HG02852 (cell line): ENCODE results near the gene ZNF385B.

Experiments used
- ATAC-seq: cut with Tn5 transposase; IDR thresholded peaks from one replicate; pipeline ENCODE4 v1.9.1; 2021; ENCODE audit warnings: mild to moderate bottlenecking, moderate library complexity; ENCODE audit not compliant: unreplicated experiment

Gene ZNF385B

DNA sequence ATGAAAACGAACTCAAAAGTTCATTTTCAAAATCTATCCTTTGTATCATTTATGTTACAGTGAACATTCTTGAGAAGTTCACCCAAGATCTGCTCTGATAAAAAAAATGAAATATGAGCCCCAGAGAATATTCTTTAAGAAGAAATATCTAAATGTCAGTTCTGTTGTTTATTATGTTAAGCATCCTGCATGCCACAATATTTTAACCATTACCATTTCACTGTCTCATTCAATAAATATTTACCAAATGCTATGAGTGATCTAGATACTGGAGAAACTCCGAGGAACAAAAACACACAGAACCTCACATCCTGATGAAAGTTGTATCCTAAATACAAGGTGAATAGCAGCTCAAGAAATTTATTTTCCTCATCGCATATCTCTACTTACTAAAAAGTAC, 170.2 kb downstream of the ZNF385B start:
- no peak for ATAC-seq

DNA sequence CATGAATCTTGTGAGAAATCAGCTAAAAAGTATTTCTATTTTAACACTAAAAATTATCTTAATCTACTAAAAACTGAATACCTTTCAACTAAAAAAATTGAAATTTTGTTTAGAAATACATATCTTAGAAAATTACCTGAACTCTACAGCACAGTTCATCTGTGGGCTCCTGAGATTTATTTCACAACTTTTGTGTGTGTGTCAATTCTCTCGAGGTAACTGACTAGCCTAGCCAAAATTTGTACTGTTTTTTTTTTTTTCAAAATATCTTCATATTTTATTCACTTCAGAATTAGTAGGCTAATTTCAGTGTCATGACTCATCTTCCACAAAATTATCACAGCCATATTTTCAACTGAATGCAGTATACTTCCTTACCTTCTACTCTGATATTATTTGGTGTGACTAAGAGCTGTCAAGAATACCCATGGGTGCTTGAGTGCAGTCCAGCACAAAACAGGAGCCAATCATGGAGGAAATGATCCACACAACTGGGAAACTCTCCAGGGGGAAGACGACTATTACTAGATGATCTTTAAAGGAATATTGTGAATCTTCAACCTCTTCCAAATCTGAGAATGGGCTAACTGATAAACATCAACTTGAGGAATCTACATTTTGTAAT, 174.6 kb downstream of the ZNF385B start:
- ATAC-seq = no peak

DNA sequence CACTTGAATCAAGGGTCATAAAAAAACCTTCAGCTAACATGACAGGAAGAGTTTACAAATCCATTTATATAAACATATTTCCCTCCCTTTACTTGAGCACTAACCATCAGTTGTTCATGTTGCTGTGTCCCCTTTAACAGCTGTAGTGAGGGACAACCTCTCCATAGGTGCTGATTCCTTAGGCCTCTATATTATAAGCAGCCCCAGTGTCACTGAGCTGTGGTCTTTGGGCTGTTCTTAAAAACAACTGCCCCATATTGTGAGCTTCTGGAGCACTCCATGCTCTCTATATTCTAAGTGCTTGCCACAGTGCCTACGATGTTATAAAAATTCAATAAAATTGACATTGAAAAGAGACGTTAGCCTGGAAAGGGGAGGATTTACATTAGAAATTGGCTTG, 175.3 kb downstream of the ZNF385B start:
- ATAC-seq = no peak

DNA sequence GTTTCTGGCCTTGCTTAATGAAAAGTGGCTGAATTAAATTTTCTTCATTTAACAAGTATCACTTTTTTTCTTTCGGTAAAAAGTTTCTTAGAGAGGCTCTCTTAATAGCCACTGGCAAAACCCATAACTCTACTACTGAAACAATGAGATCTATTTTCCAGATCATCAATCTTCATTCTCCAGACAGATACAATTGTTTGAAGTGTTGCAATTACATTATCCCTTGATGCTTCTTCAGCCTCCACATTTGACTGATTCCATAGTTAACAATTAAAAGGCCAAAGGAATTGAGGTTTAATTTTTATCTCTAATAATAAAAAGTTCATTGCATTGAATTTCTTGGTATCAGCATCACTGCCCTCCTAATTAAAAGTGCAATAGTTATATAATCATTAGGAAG, 176.3 kb downstream of the ZNF385B start:
- ATAC-seq = no peak

DNA sequence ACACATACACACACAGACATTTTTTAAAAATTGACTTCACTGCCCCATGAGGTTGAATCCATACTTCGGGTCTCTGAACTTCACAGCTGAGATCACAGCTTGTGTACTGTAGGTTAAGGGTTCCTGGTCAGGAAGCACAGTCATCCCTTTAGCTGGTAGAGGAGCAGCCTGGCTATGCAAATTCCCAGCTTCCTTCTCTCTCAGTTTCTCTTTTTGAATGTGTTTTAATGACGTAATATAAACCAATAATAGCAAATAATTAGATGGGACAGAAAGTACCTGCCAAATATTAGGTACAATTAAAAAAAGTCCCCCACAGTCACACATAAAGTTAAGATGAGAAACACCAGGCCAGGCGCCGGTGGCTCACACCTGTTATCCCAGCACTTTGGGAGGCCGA, 178.7 kb downstream of the ZNF385B start:
- ATAC-seq = no peak

DNA sequence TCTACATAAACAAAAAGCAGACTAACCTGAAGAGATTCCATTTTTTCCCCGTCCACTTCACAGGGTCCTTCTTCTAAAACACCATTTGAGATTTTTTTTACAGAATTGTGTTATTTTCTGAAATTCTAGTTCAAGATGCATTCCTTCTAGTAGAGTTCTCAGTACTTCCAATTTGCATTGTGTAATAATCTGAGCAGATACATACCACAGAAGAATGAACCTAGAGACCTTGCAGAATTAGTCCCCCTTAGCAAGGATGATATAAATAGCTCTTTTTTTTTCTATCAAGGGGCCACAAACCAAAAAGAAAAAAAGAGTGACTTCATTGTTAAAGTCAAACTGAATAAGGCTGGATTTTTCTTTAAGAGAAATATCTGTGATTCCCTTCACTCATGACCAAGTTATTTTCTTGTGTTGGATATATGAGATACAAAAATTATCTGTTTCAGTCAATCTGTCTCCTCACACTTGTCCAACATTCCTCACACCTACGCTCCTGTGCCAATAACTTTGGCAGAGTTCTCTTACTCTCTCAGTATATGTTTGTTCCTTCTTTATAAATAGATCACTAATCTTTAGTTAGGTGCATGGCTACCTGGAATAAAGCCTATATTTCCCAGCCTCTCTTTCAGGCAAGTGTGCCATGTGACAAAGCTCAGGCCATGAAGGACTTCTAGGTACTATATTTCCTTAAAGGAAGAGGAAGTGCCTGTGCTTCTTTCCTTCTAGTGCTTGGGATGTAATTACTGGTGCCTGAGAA, 183.5 kb downstream of the ZNF385B start:
- ATAC-seq = no peak

DNA sequence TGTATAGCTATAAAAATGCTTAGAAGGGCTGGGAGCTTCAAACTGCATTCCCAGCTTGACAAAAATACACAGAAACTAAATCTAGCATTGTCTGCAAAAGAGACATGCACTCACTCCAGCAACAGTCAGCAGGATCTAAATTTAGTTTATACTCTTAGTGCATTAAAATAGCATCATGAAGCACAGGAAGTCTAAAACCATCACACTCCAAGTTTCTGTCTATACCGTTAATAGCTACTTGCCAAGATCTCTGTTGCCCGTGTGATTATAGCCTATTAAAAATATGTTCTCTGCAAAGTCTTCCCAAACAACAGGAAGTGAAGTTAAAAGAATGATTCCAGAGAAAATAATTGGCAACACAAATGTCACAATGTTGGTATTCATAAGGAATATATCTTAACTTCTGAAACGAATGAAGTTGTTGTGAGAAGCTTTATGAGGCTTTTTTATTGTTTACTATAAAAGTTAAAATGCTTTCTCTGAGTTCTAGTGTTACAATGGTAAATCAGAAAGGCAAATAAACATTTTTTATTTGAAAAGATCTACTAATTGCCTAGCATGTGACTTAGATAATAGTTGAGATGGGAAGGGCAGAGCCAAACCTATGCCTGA, 184.2 kb downstream of the ZNF385B start:
- ATAC-seq = no peak

DNA sequence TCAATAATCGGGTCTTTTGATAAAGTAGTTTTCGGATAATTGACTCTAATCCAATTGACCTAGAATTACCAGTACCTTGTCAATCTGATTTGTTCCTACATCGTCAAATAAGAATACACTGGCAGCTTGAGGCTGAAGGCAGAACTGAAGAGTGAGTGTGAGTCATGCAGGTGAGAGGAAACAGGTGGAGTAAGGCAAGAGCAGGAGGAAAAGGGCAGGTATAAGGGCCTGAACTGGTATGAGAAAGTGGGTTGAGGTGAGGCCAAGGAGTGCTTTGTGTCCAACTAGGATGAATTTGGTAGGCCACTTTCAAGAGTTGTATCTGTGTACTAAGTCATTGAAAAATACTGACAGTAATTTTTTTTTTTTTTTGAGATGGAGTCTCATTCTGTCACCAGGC, 186.0 kb downstream of the ZNF385B start:
- no peak for ATAC-seq

DNA sequence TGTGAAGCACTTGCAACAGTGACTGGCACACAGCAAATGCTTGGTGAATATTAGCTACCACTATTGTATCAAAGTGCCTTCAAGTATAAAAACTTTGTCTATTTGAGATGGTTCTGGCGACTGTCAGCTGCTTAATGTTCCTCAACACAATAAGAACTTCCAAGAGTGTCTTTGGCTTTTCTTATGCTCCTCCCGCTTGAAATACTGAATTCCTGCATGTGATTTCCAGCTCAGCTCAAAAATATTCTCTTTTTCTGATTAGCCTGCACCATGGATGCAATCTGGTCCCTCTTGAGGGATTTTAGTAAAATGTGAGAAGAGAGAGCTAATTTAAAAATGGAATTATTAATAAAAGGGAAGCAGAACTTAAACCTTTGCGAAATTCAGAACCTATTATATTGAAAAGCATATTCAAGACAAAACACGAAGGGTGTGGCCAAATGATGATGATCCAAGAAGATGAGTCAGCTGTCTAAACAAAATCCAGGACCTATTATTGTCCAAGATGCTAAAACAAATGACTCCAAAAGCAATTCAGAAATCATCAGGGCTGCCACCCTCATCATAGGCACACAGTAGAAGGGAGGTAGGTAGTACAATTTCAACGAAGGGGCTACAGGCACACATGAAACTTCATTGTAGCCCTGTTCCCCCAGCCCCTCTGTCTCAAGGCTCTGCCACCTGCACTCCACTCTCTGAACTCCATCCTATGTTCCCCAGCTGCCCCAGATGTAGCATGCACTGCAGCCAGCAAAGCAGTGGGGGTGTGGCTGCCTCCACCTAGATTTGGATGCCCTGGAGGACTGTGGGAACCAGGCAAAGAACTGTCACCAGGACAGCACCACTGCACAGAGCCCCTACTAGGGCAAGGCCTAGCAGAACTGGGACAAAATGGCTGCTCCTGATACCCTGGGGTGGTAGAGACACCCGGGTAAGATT, 190.1 kb downstream of the ZNF385B start:
- ATAC-seq = no peak

DNA sequence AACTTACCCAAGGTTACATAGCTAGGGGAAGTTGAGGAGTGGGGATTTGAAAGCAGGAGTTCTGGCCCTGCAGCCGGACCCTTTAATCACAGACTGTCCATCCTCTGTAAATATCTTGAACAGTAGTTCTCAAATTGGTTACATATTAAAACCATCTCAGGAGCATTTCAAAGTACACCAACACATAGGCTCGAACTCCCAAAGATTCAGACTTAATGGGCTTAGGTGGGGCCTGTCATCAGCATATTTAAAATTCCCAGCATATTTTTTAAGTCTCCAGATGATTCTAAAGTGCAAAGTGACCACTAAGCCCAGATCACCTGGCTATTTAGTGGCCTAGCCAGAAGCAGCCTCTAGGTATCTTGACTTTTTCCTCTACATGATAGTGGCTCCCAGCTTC, 192.2 kb downstream of the ZNF385B start:
- no peak for ATAC-seq

DNA sequence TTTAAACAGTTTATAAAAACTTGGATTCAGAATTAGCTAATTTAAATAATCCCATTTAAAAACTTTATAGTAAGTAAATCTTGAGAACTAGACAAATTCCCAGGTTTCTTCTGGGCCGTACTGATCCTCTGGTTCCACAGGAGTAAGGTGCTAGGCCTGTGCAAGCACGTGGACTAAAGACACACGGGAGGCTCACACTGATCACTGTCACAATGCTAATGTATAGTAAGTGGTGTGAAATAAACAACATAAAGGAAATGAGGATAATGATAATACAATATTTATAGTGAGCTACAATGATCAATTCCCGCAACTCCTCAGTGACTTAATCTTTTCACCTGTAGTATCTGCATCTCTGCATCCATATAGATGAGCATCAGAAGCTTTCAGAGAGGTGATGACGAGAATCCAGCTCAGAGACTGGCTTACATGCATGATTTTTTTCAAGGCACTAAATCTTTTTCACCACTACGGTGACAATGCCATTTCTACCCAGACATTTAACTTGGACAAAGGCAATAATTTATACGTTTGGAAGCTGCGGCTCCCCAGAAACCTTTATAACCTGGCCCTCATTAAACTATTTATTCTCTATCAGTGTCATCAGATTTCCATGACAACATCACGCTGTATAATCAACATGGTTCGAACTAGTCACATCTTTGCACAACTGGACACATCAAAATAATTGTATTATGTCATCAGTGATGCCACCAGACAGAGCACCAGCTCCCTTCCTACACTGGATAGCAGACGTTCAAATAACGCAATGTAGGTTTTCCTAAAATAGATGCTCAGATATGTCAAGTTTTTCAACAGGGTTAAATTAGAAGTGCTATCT, 196.2 kb downstream of the ZNF385B start:
- no peak for ATAC-seq

DNA sequence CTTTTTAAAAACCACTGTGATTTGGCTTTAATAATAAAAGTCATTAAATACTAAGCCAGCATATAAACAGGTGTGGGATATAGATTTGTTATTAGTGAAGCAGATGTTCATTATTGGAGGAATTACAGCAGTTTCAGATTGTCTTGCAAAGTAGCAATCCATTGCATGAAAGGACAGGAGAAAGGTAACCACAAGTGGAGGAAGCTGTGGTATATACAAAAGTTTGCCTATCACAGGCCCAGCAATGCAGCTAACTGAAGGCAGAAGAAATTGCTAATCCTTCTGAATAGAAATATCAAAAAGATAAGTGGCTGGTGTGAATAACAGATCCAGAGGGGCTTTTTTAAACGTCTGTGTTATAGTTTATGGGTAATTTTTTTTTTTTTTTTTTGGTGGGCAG, 199.4 kb downstream of the ZNF385B start:
- ATAC-seq = no peak

DNA sequence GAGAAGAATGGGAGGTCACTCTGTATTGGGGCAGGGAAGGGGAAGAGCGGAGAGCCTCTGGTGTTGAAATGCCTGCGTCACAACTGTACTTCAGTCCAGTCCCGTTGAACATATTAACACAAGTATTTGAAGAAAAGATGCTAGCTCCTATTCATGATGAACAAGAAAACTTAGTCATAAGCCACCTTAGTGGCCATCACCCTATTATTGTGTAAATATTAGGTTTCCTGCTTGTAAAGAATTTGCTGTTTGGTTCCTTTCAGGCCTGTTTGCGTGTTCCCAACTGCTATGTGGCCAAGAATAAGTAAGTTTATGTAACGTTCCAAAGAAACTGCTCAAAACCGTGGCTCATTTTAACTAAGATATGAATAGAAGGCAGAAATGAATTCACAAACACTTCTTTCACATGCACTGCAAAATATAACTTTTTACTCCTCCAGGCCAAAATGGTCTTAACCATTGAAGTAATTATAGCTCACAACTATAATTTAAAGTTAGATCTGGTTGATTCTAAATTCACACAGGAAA, 204.3 kb downstream of the ZNF385B start:
- no peak for ATAC-seq

DNA sequence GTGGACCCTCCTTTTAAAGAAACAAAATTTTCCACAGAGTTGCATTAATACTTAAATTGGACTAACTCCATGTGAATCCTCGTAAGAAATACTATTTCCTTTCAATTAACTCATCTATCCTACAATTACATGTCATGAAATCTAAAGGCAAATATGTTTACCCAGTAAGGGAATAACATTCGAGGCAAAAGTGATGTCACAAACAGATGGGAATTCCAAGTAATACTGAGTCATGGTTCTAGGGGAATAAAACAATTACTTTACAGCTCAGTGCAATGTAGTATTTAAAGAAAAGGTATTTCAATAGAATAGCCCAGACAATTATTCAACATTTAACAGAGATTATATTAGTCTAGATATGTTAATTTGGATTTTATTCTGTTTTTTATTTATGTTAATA, 205.8 kb downstream of the ZNF385B start:
- no peak for ATAC-seq

DNA sequence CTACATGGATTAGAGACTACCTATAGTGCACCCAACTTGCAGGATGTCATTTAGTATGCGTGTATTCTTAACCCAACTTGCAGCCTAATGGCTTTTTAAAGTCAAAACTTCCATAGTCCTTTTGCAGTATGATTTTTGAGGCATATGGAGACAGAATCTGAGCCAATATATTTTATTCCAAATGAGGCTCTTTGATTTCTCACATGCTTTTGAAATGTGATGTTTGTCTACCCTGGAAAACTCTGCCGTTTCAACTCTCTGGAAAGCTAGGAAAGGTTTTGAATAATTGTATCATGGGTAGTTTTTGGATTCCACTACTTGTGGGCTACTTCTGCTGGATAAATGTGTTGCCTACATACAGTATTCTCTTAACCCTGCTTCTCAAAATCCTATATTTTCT, 206.6 kb downstream of the ZNF385B start:
- no peak for ATAC-seq

DNA sequence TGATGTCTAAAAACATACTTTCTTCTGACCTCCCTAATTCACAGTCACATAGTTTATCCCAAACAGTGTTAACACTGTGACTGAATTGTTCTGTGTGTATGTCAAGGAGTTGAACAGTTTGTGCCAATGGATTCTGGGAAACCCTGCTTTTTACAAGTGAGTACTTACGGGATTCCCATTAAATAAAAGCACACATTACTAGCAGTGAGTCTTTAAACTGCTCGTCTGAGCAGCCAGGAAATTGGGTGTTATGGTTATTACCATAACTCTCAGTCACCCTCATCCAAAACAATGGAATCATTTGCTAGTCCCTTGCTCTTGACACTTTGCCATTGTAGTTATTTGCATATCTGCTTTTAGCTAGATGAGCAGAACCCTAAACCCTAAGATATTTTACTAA, 209.1 kb downstream of the ZNF385B start:
- ATAC-seq = no peak

DNA sequence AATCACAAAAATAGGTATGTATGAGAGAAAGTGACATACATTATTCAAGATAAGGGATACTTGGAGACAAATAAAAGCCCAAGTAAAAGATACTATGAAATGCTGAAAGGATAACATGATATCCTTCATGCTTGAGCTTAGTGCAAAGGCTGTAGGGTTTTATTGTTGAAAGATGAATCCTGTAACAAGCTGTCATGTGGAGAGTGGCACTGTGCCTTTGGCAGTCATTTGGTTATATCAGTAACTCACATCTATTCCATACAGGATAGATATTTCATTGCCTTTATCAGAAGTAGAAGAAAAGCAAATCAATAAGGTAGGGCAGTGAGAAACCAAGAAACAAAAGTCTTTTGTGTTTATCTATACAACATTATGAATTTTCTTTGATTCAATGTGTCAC, 211.0 kb downstream of the ZNF385B start:
- ATAC-seq = no peak

DNA sequence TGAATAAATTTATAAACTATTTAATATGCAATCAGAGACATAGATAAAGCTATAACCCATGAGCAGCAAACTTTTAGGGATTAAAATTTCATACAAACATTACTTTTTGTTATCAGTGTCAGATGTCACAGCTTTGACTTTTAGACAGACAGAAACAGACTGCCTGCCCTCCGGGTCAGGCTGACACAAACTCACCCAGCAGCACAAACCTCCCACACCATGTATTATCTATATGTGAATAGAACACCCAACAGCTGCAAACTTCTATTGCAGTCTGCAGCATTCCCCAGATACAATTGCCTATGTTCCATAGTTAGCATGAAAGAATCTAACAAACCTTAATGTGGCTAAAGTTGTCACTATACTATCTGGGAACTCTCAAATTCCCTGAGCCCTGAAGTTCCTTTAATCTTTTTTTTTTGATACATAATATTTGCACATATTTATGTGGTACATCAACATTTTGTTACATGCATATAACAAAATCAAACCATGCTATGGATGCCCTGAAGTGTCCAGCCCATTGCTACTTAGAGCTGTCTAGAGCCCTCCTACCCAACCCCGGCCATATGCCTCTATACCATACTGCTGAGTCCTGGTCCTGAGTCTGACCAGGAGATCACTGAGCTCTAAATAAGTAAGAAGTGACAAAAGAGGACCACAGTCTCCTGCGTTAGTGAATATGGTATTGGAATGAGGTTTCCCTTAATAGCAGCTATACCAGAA, 214.4 kb downstream of the ZNF385B start:
- no peak for ATAC-seq

DNA sequence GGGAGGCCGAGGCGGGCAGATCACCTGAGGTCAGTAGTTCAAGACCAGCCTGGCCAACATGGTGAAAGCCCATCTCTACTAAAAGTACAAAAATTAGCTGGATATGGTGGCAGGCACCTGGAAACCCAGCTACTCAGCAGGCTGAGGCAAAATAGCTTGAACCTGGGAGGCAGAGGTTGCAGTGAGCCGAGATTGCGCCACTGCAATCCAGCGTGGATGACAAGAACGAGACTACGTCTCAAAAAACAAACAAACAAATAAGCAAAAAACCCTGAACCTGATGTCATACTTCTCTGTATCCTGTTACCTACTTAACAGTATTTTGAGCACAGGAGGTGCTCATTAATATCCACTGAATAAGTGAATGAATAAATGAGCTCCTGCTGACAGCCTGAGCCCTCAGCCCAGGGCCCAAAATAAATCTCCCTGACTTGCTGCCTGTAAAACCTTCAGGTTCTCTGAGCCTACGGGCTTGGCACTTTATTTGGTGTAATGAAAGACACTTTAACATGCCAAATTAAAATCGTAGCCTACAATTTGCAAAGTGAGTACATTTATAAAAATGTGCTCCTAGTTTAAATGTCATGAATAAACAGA, 215.1 kb downstream of the ZNF385B start:
- no peak for ATAC-seq
